Stimulated activated CD4-positive, alpha-beta T cell treated with anti-CD3 and anti-CD28 coated beads, Interleukin-12 subunit alpha, Interleukin-12 subunit beta, amount 100 ng/mL, for 24 hours (primary cell): ENCODE measurements around the gene ALPP.
A peak's percentile ranks its signal among the peaks of the same experiment; 100 is the strongest.
"Not testable (repeated sequence)": the region's sequence is repeated elsewhere in the genome, so short reads cannot be mapped to it uniquely, and the experiment has no call there.

Experiments
- DNase-seq, 2 experiments: peaks; one replicate each; pipeline ENCODE4 v3.0.0-alpha.2; 2020; ENCODE audit warnings: low read depth in 2 of 2

Gene ALPP

GRCh38 chr2:232406556-232407310 lies 28.2 kb downstream of the ALPP start, which contains the start of gene ALPG:
Gene ALPG (plus strand): TSS chr2:232406844. CDS start chr2:232406895, 51 bp downstream.
- DNase-seq: no peak

- DNase-seq: not testable (repeated sequence)
Observed at GRCh38 chr2:232407428-232408150, 29.0 kb downstream of the ALPP start.

- not testable (repeated sequence) for DNase-seq
Observed at GRCh38 chr2:232408269-232408668, 29.7 kb downstream of the ALPP start.

- not testable (repeated sequence) for DNase-seq
Observed at GRCh38 chr2:232409617-232410016, 31.1 kb downstream of the ALPP start.

GRCh38 chr2:232410238-232410900 lies 31.8 kb downstream of the ALPP start:
- no peak for DNase-seq

- DNase-seq: no peak
Observed at GRCh38 chr2:232411901-232412629, 33.5 kb downstream of the ALPP start.

GRCh38 chr2:232412986-232413385 lies 34.4 kb downstream of the ALPP start:
- no peak for DNase-seq

GRCh38 chr2:232415138-232415690 lies 36.7 kb downstream of the ALPP start:
- DNase-seq: no peak

GRCh38 chr2:232415736-232416520 lies 37.4 kb downstream of the ALPP start:
- no peak for DNase-seq

- no peak for DNase-seq
Observed at GRCh38 chr2:232416521-232417470, 38.2 kb downstream of the ALPP start.

GRCh38 chr2:232417489-232417888 lies 38.9 kb downstream of the ALPP start:
- DNase-seq: no peak

GRCh38 chr2:232418056-232418455 lies 39.5 kb downstream of the ALPP start:
- no peak for DNase-seq

- no peak for DNase-seq
Observed at GRCh38 chr2:232418466-232419244, 40.1 kb downstream of the ALPP start.

GRCh38 chr2:232419245-232420072 lies 40.9 kb downstream of the ALPP start:
- no peak for DNase-seq

- DNase-seq: no peak
Observed at GRCh38 chr2:232420073-232420454, 41.5 kb downstream of the ALPP start.

- peak in 1 of 2 experiments; percentile 15 for DNase-seq
Observed at GRCh38 chr2:232420463-232421188, 42.1 kb downstream of the ALPP start.

GRCh38 chr2:232421189-232421785 lies 42.7 kb downstream of the ALPP start:
- no peak for DNase-seq
